GM13976 (cell line): Measurements from ENCODE around the gene UNC5C.

ENCODE experiments used
- DNase-seq: peaks from one replicate; pipeline ENCODE4 v3.0.0; 2012; ENCODE audit warnings: low spot score
- in situ Hi-C: fragments of 300-500 bp; cut with MboI; formaldehyde crosslinking; loops from one replicate; pipeline ENCODE4 v1.12.0; 2022; ENCODE audit warnings: low sequenced_read_pairs, mixed read lengths, inconsistent platforms; ENCODE audit not compliant: unreplicated experiment
- TF ChIP-seq, protein P1 (sequence below): IDR thresholded peaks from 2 replicates; pipeline ENCODE4 v1.5.1; 2012; ENCODE audit warnings: borderline replicate concordance, mild to moderate bottlenecking; ENCODE audit not compliant: insufficient read depth; ENCODE audit errors: extremely low read depth, missing control alignments, control extremely low read depth

UNC5C gene

GRCh38 chr4:95284655-95285054 is 264.1 kb downstream of the UNC5C start:
- TF ChIP-seq, protein P1, sequence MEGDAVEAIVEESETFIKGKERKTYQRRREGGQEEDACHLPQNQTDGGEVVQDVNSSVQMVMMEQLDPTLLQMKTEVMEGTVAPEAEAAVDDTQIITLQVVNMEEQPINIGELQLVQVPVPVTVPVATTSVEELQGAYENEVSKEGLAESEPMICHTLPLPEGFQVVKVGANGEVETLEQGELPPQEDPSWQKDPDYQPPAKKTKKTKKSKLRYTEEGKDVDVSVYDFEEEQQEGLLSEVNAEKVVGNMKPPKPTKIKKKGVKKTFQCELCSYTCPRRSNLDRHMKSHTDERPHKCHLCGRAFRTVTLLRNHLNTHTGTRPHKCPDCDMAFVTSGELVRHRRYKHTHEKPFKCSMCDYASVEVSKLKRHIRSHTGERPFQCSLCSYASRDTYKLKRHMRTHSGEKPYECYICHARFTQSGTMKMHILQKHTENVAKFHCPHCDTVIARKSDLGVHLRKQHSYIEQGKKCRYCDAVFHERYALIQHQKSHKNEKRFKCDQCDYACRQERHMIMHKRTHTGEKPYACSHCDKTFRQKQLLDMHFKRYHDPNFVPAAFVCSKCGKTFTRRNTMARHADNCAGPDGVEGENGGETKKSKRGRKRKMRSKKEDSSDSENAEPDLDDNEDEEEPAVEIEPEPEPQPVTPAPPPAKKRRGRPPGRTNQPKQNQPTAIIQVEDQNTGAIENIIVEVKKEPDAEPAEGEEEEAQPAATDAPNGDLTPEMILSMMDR: no peak
- no peak for DNase-seq
- in situ Hi-C loops: no loop called here

DNA sequence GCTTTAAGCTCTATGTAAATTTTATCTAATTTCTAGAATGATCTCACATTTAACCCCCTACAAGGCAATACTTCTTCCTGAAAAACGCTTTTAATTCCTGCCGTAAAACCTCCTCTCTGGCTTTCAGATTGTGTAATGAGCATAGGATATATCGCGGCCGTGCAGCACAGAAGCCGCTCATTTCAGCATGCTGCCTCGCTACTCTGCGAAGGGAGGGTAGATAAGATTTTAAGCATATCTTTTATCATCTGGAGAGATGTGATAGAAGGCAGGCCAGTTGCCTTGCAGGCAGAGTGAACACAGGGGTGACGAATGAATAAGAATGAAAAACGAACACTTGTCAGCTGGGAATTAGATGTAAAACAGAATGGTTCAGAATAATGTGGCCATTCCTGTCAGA is 265.5 kb downstream of the UNC5C start:
- no peak for DNase-seq
- TF ChIP-seq, protein P1: no peak
- in situ Hi-C loops: no loop called here

- in situ Hi-C loops: no loop called here
- TF ChIP-seq, protein P1: no peak
- no peak for DNase-seq
Observed at GRCh38 chr4:95272797-95273196, 276.0 kb downstream of the UNC5C start.

- in situ Hi-C loops: no loop called here
- TF ChIP-seq, protein P1: no peak
Observed at GRCh38 chr4:95272036-95272435, 276.7 kb downstream of the UNC5C start.

GRCh38 chr4:95268819-95269565 is 279.8 kb downstream of the UNC5C start:
- TF ChIP-seq, protein P1: no peak
- DNase-seq: no peak
- in situ Hi-C loops: no loop called here

More at GRCh38 chr4:95272036-95272435, 276.7 kb downstream of the UNC5C start:
- DNase-seq: no peak

GRCh38 chr4:95267081-95267480 is 281.7 kb downstream of the UNC5C start:
- no peak for DNase-seq
- TF ChIP-seq, protein P1: no peak
- in situ Hi-C loops: no loop called here
